NCI-H2227 (cell line): ENCODE results near the gene TREML2.
"Not testable (repeated sequence)": the region's sequence is repeated elsewhere in the genome, so short reads cannot be mapped to it uniquely, and the experiment has no call there.

ENCODE experiments used
- DNase-seq: peaks from one replicate; lab custom pipeline; 2025; ENCODE audit not compliant: unreplicated experiment; lab: John Stamatoyannopoulos, UW

Gene TREML2, protein sequence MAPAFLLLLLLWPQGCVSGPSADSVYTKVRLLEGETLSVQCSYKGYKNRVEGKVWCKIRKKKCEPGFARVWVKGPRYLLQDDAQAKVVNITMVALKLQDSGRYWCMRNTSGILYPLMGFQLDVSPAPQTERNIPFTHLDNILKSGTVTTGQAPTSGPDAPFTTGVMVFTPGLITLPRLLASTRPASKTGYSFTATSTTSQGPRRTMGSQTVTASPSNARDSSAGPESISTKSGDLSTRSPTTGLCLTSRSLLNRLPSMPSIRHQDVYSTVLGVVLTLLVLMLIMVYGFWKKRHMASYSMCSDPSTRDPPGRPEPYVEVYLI

DNA sequence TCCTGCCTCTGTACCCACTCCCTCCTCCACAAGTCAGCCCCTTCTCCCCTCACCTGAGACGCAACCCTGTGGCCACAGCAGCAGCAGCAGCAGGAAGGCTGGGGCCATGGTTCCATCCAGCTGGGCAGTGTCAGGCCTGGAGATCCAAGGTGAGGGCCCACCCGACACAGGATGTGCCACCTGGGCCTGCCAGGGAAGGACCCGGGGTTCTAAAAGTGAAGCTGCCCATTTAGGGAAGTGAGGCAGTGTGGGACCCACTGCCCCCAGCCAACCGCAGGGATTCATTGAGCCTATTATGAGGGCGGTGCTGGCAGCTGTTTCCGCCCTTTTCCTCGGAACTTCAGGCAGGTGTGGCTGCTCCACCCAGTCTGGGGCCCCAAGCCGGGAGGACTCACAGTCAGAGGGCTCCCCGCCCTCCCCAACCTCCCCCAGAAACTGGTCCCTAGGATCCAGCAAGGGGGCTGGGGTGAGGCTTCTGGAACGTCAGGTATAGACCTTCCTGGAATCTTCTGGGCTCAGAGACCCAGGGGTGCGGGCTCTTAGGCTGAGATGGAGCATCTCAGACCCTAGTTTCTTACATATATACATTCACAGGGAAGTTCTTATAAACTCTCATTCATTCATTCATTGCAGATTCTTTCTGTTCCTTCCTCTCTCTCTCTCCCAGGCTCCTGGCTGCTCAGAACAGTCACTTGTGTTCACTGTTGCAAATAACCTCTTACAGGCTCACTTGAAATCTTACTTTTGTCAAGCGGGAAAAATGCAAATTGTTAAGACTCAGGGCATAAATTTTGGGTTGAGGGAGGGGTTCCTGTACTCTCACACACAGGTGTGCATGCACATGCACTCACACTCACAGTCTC lies at the start of gene TREML2:
Gene TREML2, minus strand, starts transcription at position 249 of the 863 bp plus-strand sequence. Its CDS starts 141 bp downstream, at position 108.
- no peak for DNase-seq

DNA sequence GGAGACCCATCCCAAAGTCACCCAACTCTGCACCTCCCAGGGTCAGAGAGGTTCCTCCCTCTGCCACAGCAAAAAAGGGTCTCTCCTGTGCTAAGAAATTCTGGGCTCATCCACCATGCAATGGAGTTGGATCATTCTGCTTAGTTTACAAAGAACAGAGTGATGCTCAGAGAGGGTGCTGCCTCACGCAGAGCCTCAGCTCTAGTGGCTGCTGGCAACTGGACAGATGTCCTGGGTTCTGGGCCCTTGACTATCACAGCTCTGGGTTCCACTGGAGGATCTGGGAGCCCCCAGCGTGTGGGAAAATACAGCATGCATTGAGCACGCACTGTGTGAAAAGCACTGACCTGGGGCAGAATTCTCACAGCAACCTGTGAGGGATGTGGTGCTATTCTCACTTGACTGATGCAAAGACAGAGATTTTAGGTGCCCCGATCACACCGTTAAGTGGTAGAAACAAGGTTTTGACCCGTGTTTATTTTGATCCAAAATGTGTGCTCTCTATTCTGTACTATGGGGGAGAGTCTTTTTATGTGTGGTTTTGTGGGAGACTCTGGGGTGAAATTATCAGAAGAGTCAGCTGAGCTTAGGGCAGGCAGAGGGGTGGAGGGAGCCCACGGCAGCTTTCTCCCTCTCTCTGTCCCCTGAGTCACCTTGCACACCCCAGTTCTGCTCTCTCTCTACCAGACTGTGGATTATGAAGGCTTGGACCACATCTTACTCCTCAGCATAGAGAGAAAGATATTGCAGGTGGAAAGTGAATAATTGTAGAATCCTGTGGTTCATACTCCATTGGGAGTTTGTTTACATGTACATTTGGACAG lies 47.1 kb upstream of the TREML2 start:
- DNase-seq, result no peak

DNA sequence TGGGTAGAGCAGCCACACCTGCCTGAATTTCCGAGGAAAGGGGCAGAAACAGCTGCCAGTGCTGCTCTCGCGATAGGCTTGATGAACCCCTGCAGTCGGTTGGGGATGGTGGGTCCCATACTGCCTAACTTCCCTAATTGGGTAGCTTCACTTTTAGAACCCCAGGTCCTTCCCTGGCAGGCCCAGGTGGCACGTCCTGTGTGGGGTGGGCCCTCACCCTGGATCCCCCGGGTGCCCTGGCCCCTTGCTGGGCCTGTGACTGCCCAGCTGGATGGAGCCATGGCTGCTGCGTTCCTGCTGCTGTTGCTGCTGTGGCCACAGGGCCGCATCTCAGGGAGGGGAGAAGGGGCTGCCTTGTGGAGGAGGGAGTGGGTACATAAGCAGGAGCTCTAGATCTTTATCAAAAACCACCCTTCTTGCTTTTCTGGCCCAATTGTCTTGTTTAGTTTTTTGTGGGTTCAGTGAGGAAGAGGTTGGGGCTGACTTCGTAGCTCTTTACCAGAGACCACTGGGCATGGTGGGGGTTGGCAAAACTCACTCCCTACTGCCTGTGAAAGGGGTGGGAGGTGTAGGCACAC lies 46.4 kb upstream of the TREML2 start:
- no peak for DNase-seq

DNA sequence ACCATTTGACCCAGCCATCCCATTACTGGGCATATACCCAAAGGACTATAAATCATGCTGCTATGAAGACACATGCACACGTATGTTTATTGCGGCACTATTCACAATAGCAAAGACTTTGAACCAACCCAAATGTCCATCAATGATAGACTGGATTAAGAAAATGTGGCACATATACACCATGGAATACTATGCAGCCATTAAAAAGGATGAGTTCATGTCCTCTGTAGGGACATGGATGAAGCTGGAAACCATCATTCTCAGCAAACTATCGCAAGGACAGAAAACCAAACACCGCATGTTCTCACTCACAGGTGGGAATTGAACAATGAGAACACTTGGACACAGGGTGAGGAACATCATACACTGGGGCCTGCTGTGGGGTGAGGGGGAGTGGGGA lies 45.6 kb upstream of the TREML2 start:
- not testable (repeated sequence) for DNase-seq

DNA sequence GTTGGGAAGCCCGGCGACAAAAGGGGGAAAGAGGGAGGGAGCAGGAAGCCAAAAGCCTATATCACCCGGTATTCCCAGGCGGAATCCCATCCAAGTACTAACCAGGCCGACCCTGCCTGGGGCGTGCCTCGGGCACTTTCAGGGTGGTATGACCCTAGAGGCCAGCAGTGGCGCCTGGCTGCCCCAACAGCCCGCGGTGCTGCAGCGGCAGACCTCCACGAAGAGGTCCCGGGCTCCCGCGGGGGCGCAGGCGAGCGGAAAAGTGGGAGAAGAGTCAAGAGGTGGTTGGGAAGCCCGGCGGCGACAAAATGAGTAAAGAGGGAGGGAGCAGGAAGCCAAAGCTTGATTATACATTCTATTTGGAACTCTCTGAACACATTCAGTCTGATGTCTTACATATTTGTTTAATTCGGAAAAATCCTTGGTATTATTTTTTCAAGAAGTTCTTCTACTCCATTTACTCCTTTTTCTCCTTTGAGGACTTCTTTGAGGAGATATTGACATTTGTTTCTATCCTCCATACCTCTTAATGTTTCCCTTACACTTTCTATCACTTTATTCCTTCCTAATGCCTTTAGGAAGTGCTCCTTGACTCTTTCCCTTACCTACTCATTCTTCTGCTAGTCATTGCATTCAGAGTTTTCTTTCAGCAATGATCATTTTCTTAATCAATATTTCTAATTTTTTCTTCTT lies 38.7 kb upstream of the TREML2 start:
- DNase-seq, result no peak

DNA sequence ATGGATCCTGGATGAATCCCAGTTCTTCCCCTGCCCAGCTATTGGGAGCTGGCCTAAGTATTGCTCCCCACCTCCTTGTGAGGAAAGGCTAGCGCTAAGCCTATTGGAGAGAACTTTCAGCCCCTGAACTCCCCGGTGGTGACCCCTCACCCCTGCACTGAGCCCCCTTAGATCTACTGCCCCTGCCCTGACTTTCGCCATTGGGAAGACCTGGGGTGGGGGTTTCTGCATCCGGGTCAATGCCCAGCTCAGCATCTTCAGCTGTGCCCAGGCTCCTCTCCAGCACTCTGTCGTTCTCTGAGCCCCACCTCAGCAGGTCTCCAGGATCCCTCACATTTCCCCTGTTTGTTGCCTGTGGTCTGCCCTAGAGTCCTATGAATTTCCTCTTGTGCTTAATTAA lies 36.2 kb upstream of the TREML2 start:
- DNase-seq, result no peak

DNA sequence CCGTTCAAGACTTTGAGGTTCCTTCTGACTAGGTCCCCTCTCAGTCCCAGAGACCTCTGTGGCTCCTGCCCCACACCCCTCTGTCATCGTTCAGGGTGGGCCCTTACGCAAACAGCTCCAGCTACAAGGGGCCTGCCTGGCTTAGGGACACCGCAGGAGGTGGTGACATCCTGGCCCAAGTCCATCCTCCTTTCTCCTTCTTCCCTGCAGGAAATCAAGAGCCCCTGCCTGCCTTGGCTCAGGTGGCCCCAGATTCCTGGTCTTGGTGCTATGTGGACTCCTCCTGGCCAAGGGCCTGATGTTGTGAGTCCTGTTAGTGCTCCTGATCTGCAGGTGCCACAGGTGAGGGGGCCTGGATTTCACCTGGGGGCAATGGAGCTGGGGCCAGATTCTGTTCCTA lies 35.3 kb upstream of the TREML2 start:
- no peak for DNase-seq

DNA sequence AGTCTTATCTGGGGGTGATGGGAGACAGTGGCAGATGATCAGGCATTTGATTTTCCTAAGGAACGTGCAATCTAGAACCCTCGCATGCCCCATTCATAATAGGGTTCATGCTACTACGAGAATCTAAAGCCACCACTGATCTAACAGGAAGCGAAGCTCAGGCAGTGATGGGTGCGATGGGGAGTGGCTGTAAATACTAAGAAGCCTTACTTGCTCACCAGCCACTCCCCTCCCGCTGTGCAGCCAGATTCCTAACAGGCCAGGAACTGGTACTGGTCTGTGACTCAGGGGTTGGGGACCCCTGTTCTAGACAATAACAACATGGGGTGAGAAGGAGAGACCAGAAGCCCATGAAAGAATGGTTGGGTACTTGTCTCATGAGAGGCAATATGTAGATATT lies 31.7 kb upstream of the TREML2 start:
- DNase-seq, result no peak

DNA sequence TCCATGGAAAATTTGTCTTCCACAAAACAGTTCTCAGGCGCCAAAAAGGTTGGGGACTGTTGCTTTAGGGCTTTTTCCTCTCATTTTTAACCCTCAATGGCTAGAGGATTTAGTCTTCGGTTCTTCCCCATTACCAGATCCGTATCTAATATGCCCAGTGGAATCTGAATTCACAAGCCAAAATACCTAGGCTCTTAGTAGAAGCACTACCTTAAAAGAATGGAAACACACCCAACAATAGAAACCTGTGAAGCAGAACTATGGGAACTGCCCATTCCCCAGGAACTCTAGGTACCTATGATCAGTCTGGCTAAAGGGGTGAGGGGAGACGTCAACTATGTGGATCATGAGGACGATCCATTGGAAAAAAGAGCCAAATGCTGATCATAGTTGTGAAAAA lies 30.3 kb upstream of the TREML2 start:
- DNase-seq, result no peak

DNA sequence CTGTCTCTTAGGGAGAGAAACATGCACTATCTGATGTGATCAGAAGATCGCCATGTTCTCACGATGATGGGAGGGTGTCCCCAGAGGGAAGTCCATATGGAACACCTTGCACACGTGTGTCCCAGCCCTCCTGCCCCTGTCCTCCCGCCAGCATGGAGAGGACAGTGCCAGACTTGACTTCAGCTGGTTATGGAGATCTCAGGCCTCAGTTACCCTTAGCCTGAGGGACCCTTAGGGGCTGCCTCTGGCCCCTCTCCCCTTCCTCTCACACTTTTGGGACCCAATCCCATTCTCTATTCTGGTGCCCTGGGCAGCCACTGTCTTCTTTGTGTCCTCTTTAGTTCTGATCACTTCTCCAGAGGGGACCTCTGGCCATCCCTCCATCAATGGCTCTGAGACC lies 28.8 kb upstream of the TREML2 start:
- DNase-seq, result no peak

DNA sequence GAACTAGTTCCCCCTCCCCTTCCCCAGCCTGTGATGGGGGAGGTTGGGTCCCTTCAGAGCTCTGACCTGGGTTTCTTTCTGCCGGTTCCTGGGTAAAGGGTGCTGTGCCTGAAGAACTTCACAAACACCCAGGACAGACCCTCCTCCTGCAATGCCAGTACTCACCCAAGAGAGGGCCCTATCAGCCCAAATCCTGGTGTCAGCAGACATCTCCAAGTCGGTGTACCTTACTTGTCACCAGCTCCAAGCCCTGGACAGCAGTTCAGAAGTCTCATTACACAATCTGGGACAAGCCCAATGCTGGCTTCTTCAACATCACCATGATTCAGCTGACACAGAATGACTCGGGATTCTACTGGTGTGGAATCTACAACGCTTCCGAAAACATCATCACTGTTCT lies 27.7 kb upstream of the TREML2 start:
- no peak for DNase-seq

DNA sequence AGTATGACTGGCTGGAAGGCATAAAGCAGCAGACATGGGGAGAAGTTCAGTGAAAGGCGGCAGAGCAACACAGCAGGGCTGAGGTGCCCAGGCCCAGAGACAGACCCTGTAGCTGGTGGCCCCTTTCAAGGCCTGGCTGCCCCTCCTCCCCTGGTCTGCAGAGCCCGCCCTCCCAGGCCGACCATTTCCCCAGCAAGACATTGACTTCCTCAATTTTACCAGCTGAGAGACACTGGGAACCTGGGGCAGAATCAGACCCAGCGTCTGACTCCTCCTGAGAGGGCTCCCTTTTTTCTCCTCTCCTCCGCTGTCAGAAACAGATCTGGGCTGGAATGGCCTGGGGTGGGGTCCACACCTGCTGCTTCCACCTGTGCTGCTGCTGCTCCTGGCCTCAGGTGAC lies 27.1 kb upstream of the TREML2 start, which contains the start of gene TREML4:
Gene TREML4, plus strand, starts transcription at position 254 of the 400 bp plus-strand sequence. Its CDS starts 79 bp downstream, at position 333.
- DNase-seq, result no peak

DNA sequence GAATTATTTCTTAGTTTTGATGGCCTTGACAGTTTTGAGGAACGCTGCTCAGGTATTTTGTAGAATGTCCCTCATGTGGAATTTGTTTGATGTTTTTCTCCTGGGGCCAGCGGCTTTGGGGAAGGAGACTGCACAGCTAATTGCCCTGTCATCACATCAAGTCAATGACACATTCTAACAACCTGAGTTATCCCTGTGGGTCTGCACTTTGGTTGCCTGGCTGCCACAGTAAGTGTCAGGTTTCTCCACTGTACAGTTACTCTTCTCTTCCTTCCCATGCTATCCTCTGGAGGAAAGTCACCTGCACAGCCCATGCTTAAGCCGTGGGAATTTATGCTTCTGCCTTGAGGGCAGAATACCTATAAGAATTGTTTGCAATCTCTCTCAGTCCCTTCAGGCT lies 25.8 kb upstream of the TREML2 start:
- no peak for DNase-seq

DNA sequence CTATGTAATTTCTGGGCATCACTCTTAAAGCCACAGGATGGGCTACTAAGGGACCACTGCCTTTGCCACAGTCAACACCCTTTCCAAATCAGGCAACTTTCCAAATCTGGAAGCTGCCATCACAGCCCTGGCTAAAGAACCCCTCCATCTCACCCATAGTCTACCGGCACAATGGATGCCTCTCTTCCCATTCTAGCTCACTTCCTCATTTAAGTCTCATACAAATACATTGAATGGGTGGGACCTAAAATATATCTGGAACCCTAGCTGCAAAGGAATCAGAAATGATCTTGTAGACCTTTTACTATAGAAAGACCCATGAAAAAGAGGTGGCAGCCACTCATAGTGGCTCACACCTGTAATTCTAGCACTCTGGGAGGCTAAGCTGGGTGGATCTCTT lies 23.9 kb upstream of the TREML2 start:
- DNase-seq, result no peak

DNA sequence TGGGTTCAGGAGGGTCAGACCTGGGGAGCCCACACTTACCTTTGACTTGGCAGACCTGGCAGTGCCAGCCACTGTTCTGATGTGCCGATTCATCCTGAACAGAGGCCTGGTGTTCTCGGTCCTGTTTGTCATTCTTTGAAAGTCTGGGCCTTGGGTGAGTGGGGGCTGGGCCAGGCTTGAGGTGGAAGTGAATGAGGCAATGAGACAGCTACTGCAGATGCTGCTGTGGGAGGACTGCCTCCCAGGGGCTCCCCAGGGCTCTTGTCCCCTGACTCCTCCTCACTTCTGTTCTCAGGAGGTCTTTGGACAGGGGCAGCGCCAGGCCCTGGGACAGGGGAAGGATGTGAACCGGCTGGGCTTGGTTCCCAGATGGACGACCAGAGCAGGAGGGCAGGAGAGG lies 21.6 kb upstream of the TREML2 start:
- no peak for DNase-seq

DNA sequence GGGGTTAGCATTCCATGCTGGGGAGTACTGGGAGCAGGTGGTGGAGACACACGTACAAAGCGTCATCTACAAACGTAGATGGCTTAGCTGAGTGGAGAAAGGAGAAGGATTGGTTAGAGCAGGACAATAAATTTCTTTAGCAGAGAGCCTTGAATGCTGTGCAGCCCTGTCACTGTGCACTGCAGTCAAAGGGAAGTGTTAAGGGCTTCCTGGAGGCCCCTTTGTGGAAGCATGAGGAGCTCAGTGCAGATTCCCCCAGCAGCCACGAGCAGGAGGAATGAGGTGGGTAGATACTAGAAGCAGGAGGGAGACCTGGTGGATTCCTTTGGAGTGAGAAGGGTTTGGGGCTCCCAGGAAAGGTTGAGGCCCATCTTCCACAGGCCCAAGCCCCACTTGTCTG lies 21.1 kb upstream of the TREML2 start:
- no peak for DNase-seq

DNA sequence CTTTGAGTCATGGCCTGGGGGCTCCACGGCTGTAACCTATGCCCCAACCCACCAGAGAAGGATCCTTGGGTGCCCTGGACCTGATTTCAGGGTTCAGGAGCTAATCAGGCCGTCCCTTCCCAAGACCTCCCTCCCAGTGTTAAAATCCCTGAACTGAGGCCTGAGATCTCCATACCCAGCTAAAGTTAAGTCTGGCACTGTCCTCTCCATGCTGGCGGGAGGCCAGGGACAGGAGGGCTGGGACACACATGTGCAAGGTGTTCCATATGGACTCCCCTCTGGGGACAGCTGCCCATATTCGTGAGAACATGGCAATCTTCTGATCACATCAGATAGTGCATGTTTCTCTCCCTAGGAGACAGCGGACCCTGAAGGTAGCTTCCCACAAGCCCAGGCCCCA lies 15.7 kb upstream of the TREML2 start:
- no peak for DNase-seq

DNA sequence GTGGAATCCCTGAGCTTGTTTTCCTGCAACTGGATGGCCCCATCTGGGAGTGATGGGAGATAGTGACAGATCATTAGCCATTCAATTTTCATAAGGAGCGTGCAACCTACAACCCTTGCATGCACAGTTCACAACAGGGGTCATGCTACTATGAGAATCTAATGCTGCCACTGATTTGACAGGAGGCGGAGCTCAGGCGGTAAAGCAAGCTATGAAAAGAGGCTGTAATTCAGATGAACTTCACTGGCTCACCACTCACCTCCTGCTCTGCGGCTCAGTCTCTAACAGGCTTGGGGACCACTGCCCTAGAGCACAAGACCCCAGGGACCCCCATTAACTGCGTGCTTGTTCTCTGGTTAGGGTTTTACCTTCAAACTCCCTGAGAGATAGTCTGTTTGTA lies 14.8 kb upstream of the TREML2 start:
- DNase-seq, result no peak

DNA sequence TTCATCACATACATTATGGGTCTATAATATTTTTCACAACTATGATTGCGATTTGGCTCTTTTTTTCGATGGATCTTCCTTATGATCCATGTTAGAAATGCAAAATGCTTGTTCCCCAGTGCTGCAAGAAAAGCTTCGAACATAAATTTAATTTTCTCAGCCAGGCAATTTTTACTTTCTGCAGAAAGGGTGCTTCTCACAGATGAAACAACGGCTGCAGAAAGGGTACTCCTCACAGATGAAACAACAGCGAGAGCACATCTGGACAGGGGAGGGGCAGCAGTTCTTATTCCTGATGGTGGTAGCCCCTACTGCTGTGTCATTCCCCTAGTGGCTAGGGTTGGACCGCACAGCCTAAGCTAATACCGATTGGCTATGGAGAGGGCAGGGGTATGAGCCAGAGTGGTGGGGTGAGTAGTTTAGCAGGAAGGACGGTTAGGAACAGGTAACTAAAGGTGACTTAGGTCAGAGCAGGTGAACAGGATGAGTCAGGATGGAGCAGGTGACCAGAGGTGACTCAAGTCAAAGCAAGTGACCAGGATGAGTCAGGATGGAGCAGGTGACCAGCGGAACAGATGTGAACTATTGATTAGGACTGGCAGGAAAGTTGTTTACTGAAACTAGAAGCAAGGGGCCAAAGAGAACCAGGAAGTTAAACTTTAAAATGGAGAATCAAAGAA lies 13.8 kb upstream of the TREML2 start:
- no peak for DNase-seq
